Panc1 (cell line): Measurements from ENCODE around the gene RXRG. TPM values are rescaled to one million over a fixed set of nuclear protein-coding genes. Genes with fewer than 3 reads are reported as not detected.

Experiments used
- ATAC-seq: fragments of 200-7000 bp; cut with Tn5 transposase; 2 replicates; pipeline ENCODE4 v1.9.1; 2020; ENCODE audit warnings: mild to moderate bottlenecking, moderate library complexity
- BruUV-seq: library from RNA; stranded (reverse); fragments of 400-500 nt; replicated peaks from 2 replicates; lab custom pipeline; 2021; lab: Mats Ljungman, UMichigan
- CTCF ChIA-PET: fragments of 300-600 bp; sonication (Branson Sonifier 250); formaldehyde crosslinking; loops from one replicate; lab custom pipeline; 2022; ENCODE audit warnings: antibody characterized with exemption; lab: Charles Lee
- POLR2A ChIA-PET: fragments of 300-600 bp; sonication (Branson Sonifier 250); formaldehyde crosslinking; loops from one replicate; lab custom pipeline; 2022; ENCODE audit warnings: antibody characterized with exemption; lab: Charles Lee
- DNase-seq: peaks from one replicate; pipeline ENCODE4 v3.0.0-alpha.2; 2010; ENCODE audit warnings: low read depth, low spot score
- H3K27ac ChIP-seq: 2 replicates; pipeline ENCODE4 v1.5.1; 2011; ENCODE audit warnings: mild to moderate bottlenecking, low read length, inconsistent platforms
- H3K27me3 ChIP-seq: fragments of 200-500 bp; sonication (Bioruptor generic); 2 replicates; pipeline ENCODE4 v1.6.0; 2014; ENCODE audit warnings: low read length, inconsistent platforms; ENCODE audit not compliant: control insufficient read depth, insufficient read depth
- H3K36me3 ChIP-seq: fragments of 200-500 bp; sonication (Bioruptor generic); 2 replicates; pipeline ENCODE4 v1.5.1; 2014; ENCODE audit warnings: inconsistent platforms, mild to moderate bottlenecking, low read length, moderate library complexity; ENCODE audit not compliant: control insufficient read depth, insufficient read depth
- H3K4me1 ChIP-seq: 2 replicates; pipeline ENCODE4 v1.5.1; 2011; ENCODE audit warnings: inconsistent platforms, mild to moderate bottlenecking, low read length, moderate library complexity; ENCODE audit not compliant: control insufficient read depth, insufficient read depth
- H3K4me3 ChIP-seq, 2 experiments: 2 replicates each; pipeline ENCODE4 v1.5.1; 2011 to 2012; ENCODE audit warnings: low read depth in 2 of 2, low read length in 2 of 2, mild to moderate bottlenecking in 2 of 2, inconsistent platforms in 1 of 2, moderate library complexity in 1 of 2
- H3K9me3 ChIP-seq: fragments of 200-500 bp; sonication (Bioruptor generic); 2 replicates; pipeline ENCODE4 v1.5.1; 2014; ENCODE audit warnings: low read depth, mild to moderate bottlenecking, inconsistent platforms, low read length, moderate library complexity; ENCODE audit not compliant: control insufficient read depth, insufficient read depth
- CTCF ChIP-seq: fragments of 450-650 bp; IDR thresholded peaks from 2 replicates; pipeline ENCODE4 v1.5.1; 2017; ENCODE audit warnings: mild to moderate bottlenecking
- POLR2AphosphoS5 ChIP-seq: IDR thresholded peaks from 2 replicates; pipeline ENCODE4 v1.6.1; 2012; ENCODE audit warnings: mild to moderate bottlenecking, low read depth, low read length, moderate library complexity
- REST ChIP-seq, 2 experiments: IDR thresholded peaks; 2 replicates each; pipeline ENCODE4 v1.6.1; 2011 to 2012; ENCODE audit warnings: low read depth in 2 of 2, control low read depth in 1 of 2, low read length in 1 of 2, mild to moderate bottlenecking in 1 of 2, moderate library complexity in 1 of 2; ENCODE audit not compliant: insufficient read depth in 1 of 2
- SIN3A ChIP-seq: IDR thresholded peaks from 2 replicates; pipeline ENCODE4 v1.6.1; 2012; ENCODE audit warnings: low read depth, mild to moderate bottlenecking, low read length, moderate library complexity, borderline replicate concordance; ENCODE audit not compliant: insufficient read depth
- TCF7L2 ChIP-seq: IDR thresholded peaks from 2 replicates; pipeline ENCODE4 v1.6.1; 2011; ENCODE audit warnings: mild to moderate bottlenecking, low read depth, low read length, inconsistent platforms
- in situ Hi-C: cut with HindIII; loops from 2 replicates; pipeline ENCODE4 v1.10.0; 2016; ENCODE audit warnings: low sequenced_read_pairs, low pct_unique_long_range_greater_than_20kb
- intact Hi-C: fragments of 100-400 bp; cut with micrococcal nuclease; formaldehyde crosslinking; loops from one replicate; pipeline ENCODE4 v1.10.0; 2022; ENCODE audit not compliant: unreplicated experiment
- total RNA-seq: library from RNA; stranded (reverse); gene quantifications from one replicate; pipeline ENCODE4 v1.2.1, GENCODE V29; 2021; ENCODE audit not compliant: unreplicated experiment

Gene RXRG
- total RNA-seq, 1 experiment from 2014 or later: not detected

- Histone ChIP-seq H3K4me1 (no peaks in the 10 kb centered on the region), H3K27ac (no peak overlapping the region), H3K9me3 (no peaks in the 10 kb centered on the region), H3K36me3 (no peaks in the 10 kb centered on the region), H3K4me3 (no peak overlapping the region), H3K27me3 (peaks cover 2% of the 10 kb centered on the region)
- ChIA-PET POLR2A (no interaction called here), CTCF (no interaction called here)
- no TSS peak for BruUV-seq
- DNase-seq (no peak), ATAC-seq (no peak)
- in situ Hi-C loops (no loop called here), intact Hi-C loops (no loop called here)
- no peak for TF ChIP-seq CTCF
- TF ChIP-seq REST (IDR thresholded peaks at IDR 0.05; ENCODE audit: insufficient read depth in 1 of 2, low read depth in 2 of 2, low read length in 1 of 2): no peak
- no peak for TF ChIP-seq SIN3A
- TF ChIP-seq TCF7L2: no peak
- TF ChIP-seq POLR2AphosphoS5: no peak
Measured at GRCh38 chr1:165468726-165469249, 23.9 kb upstream of the RXRG start.

- H3K27ac ChIP-seq: no peak overlapping the region
- no peak for TF ChIP-seq REST (IDR thresholded peaks at IDR 0.05; ENCODE audit: insufficient read depth in 1 of 2, low read depth in 2 of 2, low read length in 1 of 2)
- TF ChIP-seq SIN3A: no peak
- no peak for TF ChIP-seq POLR2AphosphoS5
- no peak for TF ChIP-seq TCF7L2
- no peak for TF ChIP-seq CTCF
- BruUV-seq: no TSS peak
- no peak overlapping the region for H3K4me3 ChIP-seq
- in situ Hi-C loops (no loop called here), intact Hi-C loops (no loop called here)
- no peaks in the 10 kb centered on the region for H3K4me1 ChIP-seq
- no peaks in the 10 kb centered on the region for H3K9me3 ChIP-seq
- ChIA-PET CTCF (no interaction called here), POLR2A (no interaction called here)
- H3K36me3 ChIP-seq: no peaks in the 10 kb centered on the region
- ATAC-seq (no peak), DNase-seq (no peak)
- peaks cover 4% of the 10 kb centered on the region for H3K27me3 ChIP-seq
Measured at GRCh38 chr1:165468253-165468652, 23.3 kb upstream of the RXRG start.
